HG03135 (cell line): ENCODE data around the gene CYYR1.

Experiments
- ATAC-seq: cut with Tn5 transposase; IDR thresholded peaks from one replicate; pipeline ENCODE4 v1.9.1; 2021; ENCODE audit warnings: mild to moderate bottlenecking, moderate library complexity; ENCODE audit not compliant: unreplicated experiment

The CYYR1 gene

DNA sequence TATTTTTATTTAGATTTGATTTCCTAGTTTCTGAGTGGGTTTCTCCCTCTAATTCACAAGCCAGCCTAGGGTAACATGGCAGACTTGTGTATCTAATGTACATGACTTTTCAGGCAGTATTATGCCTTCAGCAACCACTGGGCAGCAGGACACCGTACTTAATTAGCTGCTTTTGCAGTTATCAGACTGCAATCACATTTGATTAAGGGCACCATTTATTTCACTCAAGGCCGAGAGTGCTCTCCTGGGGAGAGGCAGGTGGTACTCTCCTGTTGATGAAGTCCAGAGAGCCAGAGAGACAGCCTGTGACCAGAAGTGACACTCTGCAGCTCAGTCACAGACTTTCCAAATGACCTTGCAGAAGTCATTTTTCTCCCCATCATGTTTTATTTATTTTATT, 18.7 kb downstream of the CYYR1 start:
- no peak for ATAC-seq

DNA sequence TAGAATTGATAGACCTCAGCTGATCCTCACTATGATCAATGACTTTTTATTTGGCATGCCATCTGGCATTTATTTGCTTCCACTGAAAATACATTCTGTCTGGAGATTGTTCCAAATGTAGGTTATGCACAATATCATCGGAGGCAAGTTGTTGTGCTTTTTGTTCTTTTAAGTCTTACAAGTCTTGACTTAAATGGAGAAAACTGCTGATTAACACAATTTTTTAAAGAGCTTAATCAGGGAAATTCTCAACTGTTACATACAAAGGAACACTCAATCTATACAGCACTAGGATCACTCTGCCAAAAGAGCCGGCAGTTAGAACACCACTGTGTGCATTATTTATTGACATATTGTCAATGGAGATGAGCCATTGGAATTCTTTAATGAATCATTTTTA, 19.2 kb downstream of the CYYR1 start:
- no peak for ATAC-seq

DNA sequence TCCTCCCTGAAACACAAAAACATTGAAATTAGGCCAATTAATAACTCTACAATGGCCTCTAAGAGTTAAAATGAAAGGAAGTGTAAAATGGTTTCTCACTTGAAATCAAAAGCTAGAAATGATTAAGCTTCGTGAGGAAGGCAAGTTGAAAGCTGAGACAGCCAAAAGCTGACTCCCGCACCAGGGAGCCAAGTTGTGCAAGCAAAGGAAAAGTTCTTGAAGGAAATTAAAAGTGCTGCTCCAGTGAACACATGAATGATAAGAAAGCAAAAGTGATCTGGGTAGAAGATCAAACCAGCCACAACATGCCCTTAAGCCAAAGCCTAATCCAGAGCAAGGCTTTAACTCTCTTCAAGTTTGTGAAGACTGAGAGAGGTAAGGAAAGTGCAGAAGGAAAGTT, 22.8 kb downstream of the CYYR1 start:
- ATAC-seq = no peak

DNA sequence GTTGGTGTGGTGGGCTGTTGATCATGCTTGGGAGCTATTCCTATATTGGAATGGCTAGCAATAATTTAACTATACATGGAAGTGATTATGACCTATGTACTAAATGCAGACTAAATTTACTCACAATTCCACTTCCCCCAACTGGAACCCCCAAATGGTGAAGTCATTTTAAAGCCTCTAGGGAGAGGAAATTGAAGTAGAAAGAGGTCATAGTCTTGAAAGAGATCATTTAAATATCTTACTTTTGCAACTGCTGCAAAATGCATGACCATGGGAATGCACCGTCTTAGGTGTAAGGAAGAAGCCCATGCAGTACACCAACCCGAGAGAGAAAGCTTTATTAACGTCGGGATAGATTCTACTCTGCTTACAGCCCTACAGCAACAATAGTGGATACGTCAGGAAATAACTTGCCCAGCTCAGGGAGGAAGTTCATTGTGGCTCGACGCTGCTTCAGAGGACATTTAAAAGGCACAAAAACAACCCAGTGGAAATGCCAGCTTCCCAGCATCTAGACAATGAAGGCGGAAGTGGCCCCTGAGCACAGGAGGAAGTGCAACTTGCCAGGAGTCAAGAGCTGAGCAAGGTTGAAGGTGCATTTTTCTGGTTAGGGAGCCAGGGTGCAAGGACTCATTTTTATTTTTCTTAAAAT, 26.5 kb downstream of the CYYR1 start:
- ATAC-seq = no peak

DNA sequence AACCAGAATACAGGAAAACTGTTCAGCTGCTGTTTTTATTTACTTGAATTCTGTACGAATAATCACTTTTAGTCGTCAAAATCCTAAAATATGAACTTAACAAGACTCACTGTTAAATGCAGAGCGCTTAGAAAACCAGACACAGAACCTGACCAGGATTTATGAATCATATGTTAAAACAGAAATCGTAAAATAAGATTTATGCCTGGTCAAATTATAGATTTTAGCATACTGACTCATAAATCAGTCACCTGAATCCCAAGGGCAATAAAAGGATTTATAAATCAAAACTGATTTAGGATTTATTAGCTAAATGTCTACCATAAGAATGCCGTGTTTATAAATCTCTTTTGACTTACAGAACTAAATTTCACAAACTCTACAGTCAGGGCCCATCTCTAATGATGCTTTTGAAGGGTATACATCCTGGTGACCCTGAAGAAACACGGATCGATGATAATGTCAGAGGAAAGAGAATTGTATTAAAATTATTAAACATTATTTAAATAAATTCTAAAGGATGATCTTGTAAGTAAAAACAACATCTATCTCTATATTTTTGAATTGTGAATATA, 28.8 kb downstream of the CYYR1 start:
- ATAC-seq = no peak

DNA sequence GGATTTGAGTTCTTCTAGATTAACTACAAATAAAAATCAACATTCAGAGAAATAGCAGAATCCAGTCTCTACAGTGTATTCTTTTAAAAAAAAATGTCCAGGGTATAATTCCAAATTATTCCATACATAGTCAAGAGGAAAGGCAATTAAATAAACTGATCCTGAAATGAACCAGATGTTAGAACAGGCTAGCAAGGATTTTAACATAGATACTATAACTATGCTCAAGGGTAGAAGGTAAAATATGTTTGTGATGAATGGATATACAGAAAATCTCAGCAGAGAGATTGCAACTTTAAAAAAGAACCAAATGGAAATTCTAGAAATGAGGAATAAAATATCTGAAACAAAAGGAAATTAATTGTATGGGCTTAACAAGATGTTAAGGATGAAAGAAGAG, 32.4 kb downstream of the CYYR1 start:
- no peak for ATAC-seq

DNA sequence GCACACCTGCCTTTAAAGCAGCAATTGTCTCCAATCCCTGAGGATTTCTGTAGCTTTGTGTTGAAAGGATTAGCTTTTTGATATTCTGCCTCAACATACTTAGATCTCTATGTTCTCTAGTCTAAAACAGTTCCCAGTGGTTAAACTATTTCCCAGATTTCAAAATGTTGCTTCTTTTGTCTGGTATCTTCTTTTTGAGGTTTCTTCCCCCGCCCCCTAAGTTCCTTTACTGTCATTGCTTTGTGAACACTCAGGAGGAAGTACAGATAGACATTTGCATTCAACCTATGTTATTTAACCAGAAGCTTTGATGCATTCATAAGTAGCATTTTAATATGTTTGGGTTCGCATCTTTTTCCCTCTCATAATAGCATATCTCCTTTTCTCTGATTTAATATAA, 33.5 kb downstream of the CYYR1 start:
- no peak for ATAC-seq

DNA sequence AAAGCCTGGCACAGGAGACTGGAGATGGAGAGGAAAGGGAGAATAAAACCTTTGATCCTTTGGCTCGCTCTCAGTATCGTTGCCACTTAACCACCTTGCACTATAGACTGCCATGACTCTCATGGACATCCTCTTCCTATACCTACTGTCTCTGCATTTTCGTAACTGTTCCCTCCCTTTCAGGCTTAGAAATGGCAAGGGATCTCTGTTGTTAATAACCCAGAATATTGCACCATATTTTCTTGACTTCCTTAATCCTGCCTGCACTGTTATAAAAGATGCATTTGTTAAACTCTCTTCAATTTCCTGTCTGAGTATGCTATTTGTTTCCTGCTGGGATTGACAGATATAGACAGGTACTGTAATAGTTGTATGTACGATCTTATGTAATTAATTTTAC, 38.6 kb downstream of the CYYR1 start:
- ATAC-seq = no peak

DNA sequence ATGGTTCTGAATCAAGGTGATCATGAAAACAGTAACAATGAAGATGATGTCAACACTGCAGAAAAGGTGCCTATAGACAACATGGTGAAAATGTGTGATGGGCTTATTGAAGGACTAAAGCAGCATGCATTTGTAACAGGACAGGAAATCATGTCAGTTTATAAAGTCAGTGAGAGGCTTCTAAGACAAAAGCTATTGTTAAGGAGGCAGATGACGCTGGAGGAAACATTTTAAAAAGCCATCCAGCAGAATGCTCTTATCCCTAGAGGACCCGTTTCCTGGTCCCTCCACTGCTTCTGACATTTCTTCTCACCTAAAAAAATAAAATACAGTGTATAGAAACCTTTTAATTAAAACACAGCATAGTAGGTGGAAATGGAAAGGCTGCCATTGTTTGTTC, 40.9 kb downstream of the CYYR1 start:
- ATAC-seq = no peak

DNA sequence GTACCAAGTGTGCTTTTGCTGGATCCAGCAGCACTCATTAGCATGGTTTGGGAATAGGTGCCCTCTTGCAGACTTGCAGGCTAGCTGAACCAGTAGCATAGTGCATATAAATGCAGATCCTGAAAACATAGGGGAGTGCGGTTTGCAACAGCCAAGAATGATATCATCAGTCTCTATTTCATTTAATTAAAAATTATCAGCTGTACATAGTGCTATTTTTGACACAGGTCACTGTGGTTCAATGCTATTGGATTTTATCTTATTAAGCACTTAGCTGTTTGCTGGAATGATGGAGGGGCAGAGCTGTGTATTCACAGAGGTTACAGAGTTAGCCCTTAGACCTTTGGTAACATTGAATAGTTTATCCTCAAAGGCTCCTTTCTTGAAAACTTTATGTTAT, 43.6 kb downstream of the CYYR1 start:
- ATAC-seq = no peak

DNA sequence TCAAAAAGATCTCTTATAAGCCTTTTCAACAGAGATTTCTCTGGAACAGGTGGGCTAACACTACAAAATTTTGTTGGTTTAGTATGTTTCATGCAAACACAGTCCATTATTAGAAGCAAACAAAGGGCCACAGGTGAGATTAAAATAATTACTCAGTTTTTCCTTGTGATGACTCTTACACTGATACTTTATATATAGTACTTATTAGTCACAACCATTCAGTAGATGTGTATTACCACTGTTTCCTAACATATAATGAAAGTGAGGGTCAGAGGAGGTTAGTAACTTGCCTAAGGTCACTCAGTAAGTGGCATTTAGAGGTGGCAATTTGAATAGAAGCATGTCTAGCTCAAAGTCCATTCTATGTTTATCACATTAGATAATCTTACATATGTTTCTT, 44.2 kb downstream of the CYYR1 start:
- no peak for ATAC-seq

DNA sequence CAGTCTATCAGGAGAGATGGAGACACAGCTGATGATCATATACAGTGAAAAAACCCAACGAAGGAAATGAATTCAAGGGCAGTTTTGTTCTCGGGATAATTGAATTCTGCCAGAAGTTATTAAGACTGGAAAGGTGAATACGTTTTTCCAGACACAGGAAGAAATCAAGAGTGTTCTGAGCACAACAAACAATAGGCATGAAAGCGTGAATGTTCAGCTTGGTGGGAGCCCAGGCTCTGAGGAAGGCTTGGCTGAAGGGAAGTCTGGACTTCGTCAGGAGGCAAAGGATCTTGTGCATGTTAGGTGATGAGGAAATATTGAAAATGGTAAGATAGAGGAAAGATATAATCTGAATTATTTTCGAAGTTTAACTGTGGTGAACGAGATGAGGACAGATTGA, 50.4 kb downstream of the CYYR1 start:
- no peak for ATAC-seq

DNA sequence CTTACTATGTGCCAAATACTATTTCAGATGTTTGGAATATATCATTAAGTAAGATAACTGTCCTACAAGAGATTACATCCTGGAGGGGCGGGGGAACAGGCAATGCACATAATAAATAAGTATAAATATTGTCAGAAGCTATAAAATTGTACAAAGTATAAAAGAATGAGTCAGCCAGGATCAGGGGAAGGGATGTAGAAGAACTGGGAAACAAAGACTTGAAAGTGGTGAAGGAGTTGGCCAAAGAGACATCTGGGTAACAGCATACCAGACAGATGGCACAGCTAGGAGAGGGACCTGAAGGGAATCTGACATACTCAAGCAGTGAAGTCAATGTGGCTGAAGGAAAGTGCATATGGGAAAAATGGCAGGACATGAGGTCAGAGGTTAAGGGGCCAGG, 53.9 kb downstream of the CYYR1 start:
- ATAC-seq = no peak

DNA sequence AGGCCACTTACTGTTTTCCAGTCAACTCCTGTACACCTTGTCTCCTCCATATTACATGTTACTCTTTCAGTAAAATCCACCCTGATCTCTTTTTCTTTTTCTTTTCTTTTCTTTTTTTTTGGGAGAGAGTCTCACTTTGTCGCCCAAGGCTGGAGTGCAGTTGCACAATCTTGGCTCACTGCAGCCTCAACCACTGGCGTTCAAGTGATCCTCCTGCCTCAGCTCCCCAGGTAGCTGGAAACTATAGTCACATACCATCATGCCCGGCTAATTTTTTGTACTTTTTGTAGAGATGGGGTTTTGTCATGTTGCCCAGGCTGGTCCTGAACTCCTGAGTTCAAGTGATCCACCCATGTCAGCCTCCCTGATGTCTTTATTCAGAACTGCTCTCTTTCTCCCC, 57.8 kb downstream of the CYYR1 start:
- ATAC-seq = no peak

DNA sequence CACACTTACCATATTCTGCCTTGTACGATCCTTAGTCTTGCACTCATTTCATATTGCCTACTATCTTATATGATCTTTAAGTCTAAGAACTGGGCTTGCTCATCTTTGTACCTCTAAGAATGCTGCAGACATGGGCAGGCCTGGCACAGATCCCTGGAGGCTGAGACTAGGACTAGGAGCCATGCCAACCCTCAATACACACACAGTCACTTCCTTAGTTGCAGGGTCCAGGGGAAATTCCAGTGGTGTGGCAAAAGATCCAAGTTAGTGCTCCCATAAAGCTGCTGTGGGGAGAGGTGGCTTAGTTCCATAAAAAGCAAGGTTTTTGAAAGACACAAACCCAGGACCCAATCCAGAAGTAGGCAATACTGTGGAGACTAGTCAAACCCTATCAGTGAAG, 59.9 kb downstream of the CYYR1 start:
- ATAC-seq = no peak

DNA sequence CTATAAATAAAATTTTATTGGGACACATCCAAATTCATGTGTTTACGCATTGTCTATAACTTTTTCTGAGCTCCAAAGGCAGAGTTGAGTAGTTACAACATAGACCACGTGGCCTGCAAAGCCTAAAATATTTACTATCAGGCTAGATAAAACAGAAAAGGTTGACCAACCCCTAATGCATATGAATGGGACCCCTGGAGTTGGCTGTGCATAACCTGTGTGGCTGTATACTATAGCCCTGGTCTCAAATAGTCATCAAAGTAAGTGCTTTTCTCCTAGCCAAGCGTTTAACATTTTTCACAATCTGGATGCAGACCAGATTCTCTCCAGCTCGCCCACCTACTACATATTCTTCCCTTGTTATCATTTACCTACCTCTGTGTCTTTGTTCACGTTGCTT, 60.4 kb downstream of the CYYR1 start:
- no peak for ATAC-seq

DNA sequence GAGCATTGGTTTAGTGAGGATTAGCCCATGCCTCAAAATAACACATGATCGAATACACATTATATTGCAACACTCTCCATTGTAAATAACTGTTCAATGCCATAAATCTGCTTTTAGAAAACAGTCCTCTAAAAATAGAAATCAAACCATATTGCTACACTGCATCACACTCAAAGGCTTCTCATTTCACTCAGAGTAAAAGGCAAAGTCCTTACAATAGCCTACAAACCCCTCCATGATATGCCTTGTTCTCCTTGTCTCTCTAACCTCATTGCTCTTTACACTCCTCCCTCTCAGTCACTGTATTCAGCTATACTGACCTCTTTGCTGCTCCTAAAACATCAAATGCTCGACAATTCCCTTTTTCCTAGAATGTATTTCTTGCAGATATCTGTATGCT, 64.2 kb downstream of the CYYR1 start:
- ATAC-seq = no peak

DNA sequence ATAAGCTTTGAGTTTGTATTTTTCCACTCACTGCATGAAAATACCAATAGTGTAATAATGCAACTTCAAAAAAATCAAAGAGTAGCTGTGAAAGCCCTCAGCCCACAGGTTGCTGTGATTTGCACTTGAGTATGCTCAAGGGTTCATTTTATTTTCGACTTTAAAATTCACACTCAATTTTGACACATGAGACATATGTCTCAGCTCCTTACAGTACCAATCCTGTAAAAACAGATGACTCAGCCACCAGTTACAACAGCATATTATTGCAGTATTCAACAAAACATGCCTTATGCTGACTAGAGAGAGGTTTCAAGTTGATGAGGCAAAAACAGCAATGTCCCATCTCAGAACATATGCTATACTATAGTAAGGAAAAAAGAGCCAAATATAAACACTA, 66.1 kb downstream of the CYYR1 start:
- no peak for ATAC-seq

DNA sequence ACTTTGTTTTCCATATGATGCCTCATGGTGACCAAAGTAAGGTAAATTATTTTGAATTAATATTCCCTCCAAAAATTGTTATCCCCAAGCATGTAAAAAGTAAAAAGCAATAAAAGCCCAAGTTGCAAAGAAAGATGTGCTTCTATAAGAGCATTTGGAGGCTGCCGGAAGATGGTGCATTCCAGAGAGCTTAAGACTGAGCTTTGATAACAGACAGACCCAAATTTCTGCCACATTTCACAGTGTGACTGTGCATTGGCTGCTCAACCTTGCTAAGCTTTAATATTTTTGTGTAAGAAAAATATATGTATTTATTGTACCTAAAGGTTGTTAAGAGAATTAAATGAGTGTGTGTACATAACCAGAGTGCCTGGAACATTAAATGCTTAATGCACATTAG, 67.9 kb downstream of the CYYR1 start:
- no peak for ATAC-seq

DNA sequence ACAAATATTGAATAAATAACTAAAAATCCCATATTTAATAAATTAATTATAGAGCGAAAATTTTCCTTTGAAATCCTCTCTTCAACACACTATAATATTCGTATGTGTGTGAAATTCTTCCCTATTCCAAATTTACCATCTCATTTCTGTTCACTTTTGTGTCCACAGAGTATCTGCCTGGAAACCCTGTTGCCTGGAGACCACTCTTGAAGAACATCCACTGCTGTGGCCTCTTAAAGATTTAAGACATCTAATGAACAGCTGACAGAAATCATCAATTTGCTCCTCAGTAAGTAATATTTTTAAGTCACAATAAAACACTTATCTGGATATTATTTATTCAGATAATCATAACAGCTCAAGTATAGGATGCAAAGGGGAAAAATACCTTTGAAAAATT, 69.7 kb downstream of the CYYR1 start:
- no peak for ATAC-seq

DNA sequence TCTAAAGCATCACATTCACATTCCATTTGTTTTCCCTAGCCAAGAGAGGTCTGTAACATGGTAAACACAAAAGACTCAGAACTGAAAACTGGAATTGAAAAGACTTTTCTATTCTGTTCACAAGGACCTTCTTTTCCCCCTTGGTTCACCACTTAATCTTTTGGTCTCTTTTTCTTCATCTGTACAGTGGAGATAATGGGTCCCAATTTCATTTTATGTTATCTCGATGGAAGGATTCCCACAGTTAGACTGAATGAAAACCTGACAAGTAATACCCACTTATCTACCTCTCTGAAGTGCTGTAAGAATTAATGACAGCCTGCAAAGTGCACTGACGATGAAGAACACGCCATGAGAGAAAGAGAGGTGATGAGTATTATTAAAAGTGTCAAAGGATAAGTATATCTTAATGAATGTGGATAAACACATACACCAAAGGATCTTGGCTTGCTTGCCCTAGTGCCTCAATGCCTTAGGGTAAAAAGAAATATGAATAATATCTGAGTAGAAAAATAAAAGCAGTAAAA, 71.5 kb downstream of the CYYR1 start:
- ATAC-seq = no peak

DNA sequence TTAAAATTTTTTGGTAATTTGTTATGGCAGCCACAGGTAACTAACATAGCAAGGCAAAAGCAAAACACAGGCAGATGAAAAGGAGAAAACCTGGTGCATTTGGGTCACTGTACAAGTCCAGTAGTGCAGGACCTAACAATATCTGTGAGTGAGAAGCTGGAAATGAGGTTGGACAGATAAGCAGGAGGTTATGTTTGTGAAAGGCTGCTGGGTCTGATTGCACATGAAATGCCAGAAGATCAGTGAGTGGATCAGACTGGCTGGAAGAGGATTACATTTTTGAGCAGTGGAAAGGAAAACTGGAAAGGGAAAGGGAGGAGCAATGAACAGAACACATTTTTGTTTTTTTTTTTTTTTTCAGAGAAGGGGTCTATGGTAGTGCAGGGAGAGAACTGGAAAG, 73.6 kb downstream of the CYYR1 start:
- ATAC-seq = no peak

DNA sequence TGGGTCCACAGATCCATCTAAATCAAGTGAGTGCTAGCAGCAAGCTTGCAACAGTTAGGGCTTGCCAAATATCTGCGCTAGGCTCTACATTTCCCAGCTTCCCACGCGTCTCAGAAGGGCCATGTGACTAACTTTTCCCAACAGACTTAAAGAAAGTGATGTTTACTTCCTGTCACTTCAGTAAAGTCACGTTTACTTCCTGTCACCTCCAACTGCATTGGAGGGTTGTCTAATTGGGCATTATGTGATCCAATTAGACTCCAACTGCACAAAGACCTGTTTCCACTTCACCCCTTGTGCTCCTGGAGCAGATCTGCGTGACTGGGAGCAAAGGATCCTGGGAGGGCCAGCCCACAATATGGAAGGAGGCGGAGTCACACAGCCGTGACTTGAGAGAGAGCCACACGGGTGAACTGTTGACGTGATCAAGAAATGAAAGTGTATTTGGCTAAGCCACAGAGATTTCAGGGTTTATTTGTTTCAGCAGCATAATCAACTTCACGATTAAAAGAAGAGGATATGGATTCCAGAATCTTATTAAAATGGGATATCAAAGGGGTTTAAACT, 77.7 kb downstream of the CYYR1 start:
- no peak for ATAC-seq
